Measurements from ENCODE around the gene BLTP3A.

GRCh38 chr6:34817446-34817845, 25.6 kb downstream of the BLTP3A start:
- TF ChIP-seq GATA2 (IDR thresholded peaks at IDR 0.05; ENCODE audit: low read depth, low read length) (no peak), GATA3 (IDR thresholded peaks at IDR 0.05; ENCODE audit: low read depth, low read length) (no peak)

All from SH-SY5Y (cell line).